GM21390 (cell line): Measurements from ENCODE around the gene EEPD1.

Source experiments
- ATAC-seq: cut with Tn5 transposase; IDR thresholded peaks from one replicate; pipeline ENCODE4 v1.9.1; 2021; ENCODE audit not compliant: unreplicated experiment

Gene EEPD1

GRCh38 chr7:36278620-36279172 is 125.6 kb downstream of the EEPD1 start:
- ATAC-seq, result no peak

- peak; percentile 76 for ATAC-seq
Observed at GRCh38 chr7:36279200-36279925, 126.3 kb downstream of the EEPD1 start.

DNA sequence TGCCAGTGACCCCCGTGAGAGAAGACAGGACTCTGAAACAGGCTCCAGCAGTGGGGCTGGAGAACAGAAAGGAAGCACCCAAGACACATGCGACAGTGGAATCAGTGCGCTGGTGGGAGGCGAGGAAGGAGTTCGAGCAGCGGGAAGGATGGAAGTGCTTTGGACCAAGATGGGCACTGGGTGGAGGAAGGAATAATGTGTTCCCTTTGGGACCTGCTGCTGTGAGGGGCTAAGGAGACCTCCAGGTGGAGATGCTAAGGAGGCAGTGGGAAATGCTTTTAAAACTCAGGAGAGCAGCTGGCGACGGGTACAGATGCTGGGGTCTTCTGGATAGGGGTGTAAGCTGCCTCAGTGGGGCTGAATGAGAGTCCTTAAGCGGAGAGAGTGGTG is 126.9 kb downstream of the EEPD1 start:
- no peak for ATAC-seq

DNA sequence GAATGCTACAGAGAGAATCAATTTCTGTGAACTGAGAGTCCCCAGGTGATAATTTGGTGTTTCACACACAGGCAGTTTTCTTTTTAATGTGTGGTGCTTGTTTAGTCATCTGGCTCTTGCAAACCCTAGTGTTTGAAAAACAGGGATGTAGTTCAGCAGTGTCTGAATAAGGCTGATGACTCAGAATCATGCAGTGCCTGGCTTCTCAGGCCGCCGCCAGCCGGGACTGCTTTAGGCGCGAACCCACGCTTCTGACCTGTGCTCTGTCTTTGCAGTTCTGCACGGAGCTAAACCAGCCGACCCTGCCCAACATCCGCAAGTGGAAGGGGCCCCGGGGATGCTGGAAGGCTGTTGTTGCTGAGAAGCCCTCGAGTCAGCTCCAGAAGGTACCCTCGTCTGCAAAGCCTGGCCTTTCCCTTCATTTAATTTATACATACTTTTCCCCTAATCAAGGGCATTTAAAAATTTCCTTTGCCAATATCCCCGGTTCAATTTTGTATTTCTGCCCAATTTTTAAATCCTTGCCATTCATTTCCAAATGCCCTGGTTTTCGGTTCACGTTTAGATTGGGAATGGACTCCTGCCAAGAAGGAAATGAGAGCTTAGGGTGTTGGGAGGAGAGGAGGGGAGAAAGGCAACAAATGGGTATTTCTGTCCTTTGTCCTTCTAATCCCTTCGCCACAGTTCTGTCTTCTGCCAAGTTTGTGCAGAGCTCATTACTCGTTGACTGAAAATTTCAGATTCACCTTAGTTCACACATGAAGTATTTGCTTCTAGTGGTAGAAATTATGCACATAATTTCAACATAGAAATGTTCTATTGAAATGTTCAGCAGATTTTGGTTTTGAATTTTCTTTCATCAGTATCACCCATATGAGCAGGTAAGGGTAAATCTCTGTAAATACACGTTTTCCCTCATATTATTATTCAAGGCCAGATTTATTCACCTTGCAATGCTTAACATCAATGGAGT is 128.1 kb downstream of the EEPD1 start:
- peak; percentile 37 for ATAC-seq

DNA sequence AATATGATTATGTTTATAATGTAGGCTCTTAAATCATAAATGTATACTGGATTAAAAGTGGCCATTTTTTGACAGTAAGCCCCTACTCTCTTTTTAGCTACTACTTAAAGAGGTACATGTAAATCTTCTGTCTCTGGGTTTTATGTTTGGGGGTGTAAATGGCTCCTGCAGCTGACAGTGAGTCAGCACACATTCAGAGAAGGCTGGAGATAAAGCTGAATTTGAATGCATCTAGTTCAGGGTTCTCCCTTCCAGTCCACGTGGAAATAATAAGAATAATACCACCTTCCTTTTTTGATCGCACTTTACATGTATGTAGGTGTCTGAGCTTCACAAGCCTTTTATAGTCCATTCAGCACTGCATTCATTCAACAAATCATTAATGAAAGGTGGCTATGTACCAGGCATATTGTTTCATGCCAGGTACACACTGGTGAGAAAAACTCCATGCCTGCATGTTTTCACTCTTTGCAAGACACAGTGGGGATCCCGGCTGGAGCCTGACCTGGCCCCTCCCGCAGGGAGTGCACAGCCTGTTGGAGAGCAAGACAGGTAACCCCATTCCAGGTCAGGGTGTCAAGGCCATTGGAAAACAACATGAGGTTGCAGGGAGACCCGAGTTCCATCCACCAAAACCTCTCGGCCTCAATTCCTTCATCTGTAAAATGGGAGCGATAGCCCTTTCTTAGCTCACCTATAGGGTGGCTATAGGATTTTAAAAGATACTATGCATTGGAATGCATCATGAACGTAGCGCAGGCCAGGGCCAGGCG is 129.1 kb downstream of the EEPD1 start:
- no peak for ATAC-seq

DNA sequence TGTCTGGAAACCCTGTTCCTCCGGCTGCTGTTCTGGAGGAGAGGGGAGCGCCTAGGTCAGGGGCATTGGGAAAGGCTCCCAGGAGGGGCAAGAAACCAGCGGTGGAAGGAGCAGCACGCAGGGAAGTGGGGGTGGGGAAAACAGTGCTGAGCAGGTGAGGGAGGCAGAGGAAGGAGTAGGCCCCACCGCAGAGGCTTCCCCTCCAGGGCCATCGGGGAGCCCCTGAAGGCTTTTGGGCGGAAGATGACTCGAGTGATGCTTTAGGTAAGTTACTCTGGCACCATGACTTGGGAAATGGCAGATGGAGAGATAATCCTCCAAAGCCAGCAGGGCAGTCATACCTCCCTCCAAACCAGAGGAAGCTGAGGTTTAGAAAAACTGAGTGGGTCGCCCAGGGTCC is 130.1 kb downstream of the EEPD1 start:
- ATAC-seq, result no peak

- ATAC-seq, result peak; percentile 38
Observed at GRCh38 chr7:36283711-36284130, 130.7 kb downstream of the EEPD1 start.

DNA sequence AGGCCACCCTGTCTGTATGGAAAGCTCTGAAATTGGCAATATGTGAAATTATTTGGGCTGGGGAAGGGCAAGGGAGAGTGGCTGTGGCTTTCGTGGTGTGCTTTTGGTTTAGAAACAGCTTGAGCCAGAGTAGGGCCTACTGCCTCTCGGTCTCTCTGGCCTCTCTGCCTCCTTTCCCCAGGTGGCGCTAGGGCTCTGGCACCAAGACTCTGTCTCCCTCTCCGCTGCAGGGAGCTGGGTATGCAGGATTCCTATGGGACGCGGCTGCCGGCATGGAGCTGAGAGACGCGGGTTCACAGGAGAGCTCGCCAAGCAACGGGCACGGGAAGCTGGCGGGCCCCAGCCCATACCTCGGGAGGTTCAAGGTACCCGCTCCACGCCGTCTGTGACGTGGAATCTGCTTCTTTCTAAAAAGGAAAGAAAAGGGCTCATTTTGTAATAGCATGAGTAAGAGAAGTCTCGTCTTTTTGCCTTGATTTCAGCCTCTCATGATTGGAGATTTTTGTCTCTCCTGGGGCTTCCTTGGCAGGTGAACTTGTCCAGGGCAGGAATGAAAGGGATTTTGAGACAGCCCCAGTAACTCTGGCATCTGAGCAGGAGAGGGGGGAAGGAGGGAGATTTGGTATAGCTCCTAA is 131.5 kb downstream of the EEPD1 start:
- ATAC-seq, result no peak

- no peak for ATAC-seq
Observed at GRCh38 chr7:36285276-36285675, 132.2 kb downstream of the EEPD1 start.

DNA sequence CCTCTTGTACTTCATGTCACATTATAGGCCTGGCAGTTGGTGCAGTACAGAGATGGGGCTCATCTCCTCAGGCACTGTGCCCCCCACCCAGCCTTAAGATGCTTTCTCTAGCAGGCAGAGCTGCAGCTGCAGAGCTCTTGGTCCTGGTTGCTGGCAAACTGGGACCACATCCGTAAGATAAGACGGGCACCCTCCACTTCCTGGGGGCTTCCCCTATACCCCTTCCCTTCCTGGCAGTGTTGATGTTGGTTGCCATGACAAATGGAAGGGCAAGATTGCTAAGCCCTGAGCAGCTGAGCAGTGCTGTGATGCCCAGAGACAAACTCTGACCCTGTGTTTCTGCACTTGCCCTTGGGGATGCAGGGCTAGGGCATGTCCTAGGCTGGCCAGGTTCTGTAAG is 133.2 kb downstream of the EEPD1 start:
- ATAC-seq, result no peak

GRCh38 chr7:36286688-36287087 is 133.6 kb downstream of the EEPD1 start:
- ATAC-seq, result no peak

- peak; percentile 38 for ATAC-seq
Observed at GRCh38 chr7:36287371-36288241, 134.6 kb downstream of the EEPD1 start.

DNA sequence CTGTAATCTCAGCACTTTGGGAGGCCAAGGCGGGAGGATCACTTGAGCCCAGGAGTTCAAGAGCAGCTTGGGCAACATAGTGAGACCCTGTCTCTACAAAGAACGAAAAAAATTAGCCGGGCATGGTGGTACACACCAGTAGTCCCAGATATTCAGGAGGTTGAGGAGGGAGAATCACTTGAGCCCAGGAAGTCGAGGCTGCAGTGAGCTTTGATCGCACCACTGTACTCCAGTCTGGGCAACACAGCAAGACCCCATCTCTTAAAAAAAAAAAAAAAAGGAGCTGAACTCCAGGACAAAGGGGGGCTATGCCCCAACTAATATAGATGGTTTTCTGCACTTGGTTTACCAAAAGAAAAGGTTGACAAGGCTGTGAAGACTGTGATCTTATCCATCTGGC is 135.4 kb downstream of the EEPD1 start:
- no peak for ATAC-seq

- ATAC-seq, result no peak
Observed at GRCh38 chr7:36289833-36290661, 137.0 kb downstream of the EEPD1 start.

DNA sequence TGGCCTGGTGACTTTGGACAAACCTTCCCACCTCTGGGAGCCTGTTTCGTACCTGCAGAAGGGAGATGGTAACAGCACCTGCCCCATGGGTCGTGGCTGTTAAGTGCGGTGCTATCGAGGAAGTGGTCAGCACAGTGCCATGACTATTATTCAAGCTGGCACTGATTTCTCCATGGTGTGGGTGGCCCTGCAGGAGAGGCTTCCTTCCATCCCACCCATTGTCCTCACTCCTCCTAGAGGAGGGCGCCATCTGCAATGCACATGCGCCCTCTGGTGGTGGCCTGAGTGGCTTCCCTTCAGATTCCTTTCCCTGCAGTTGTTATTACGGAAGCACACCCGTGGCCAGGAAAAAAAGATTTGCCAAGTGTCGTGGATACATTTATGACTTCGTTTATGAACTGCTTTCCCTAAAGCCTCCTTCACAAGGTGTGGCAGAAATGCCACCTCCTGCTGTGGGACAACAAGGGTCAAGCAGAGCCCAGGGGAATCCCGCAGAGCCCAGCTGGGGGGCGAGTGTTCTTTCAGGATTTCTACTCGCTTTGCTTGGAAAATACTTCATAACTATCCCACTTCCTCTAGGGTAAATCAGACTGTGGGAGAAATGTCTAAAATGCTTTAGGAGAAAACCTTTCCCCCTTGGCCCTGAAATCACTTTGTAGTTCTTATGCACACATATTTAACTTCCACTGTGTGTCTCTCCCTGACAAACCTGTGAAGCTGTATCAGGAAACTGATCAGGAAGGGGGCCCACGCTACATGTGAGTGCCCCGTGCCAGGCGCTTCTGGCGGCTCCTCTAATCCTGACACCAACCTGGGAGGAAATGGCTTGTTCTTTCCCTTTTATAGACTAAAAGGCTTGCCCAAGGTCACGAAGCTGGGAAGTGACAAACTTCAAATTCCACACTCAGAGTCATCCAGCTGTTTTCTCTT is 138.6 kb downstream of the EEPD1 start:
- peak; percentile 54 for ATAC-seq

- ATAC-seq, result no peak
Observed at GRCh38 chr7:36295090-36295489, 142.0 kb downstream of the EEPD1 start.

- no peak for ATAC-seq
Observed at GRCh38 chr7:36296284-36296683, 143.2 kb downstream of the EEPD1 start.
